Brain pericyte (primary cell): ENCODE data around the gene CAPN12.

Experiments
- DNase-seq: peaks from one replicate; pipeline ENCODE4 v3.0.0-alpha.2; 2012; ENCODE audit warnings: low read depth, low spot score

CAPN12 gene

DNA sequence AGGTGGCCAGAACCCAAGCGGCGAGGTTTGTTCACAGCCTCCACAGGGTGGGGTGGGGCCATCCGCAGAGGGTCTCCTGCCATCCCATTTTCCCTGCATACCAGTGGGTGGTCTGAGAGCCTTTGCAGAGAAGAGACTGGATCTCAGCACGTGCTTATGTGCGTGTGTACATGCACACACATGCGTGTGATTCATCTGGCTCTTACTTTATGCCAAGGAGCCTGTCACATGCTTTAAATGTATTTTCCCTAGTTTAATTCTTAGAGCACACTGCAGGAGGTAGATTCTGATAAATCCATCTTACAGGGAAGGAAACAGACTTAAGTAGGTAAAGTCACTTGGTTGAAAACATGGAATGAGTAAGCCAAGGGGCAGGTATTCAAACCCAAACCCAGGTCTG is 47.1 kb downstream of the CAPN12 start:
- DNase-seq: no peak

DNA sequence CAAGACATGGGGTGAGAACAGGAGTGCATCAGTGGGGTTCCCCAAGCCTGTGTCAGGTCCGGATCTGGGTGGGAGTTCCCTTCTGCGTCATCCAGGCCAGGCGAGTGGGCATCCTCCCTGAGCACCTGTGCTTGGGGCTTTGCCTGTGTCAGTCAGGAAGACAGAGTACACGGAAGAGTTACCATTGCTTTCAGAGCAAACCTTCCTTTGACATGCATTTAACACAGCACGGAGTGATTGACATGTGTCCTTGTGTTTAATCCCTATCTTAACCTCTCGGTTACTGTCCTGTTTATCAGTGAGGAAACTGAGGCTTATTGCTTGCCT is 47.6 kb downstream of the CAPN12 start:
- no peak for DNase-seq

DNA sequence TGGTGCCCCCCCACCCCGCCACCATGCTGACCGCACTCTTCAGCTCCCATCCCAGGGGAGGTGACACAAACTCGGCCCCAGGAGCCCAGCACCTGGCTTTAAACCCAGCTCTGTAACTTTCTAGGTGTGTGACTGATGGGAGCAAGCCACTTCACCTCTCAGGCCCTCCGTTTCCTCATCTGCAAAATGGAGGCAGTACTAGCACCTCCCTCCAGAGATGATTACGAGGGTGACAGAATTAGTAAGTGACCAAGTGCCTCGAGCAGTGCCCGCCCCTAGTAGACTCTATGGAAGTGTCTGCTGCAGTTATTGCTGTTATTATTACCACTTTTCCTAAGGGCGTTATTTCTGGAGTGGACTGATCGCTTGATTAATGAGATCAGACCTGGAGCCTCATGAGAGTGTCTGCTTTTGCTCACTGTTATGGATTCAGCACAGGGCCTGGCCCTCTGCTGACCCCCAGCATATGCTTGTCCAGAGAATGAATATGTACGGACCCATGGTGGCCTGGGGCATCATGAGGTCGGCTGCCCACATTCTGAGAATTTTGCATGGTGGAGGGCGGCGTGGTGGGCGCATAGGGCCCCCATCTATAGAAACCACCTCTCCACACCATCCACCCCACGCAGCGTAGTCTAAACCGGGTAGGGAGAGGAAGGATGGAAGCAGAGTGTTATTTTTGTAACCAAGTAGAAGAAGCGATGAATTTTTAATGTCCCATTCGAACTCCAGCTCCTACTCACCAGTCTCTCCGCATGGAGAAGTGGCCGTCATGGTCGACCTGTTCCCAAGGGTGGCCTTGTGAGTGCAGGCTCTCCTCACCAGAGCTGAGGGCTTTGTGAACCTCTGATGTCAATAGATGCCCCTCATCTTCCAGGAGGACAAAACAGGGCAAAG is 48.2 kb downstream of the CAPN12 start:
- no peak for DNase-seq

DNA sequence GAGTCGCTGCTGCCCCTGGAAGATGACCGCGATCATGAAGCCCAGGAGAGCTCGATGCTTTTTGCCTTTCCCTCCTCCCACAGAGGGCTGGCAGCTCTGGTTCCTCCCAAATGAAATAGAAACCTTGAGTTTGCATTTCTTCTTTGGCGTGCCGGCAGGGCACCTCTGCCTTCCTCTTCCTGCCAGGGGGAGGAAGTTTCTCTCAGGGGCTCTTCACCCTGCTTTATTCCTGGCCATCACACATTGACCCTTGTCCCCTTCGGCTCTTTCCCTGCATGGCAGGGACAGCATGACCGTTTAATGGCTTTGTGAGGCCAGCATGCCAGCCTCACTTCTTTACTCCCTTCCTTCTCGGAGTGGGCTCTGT is 49.0 kb downstream of the CAPN12 start:
- DNase-seq: no peak

DNA sequence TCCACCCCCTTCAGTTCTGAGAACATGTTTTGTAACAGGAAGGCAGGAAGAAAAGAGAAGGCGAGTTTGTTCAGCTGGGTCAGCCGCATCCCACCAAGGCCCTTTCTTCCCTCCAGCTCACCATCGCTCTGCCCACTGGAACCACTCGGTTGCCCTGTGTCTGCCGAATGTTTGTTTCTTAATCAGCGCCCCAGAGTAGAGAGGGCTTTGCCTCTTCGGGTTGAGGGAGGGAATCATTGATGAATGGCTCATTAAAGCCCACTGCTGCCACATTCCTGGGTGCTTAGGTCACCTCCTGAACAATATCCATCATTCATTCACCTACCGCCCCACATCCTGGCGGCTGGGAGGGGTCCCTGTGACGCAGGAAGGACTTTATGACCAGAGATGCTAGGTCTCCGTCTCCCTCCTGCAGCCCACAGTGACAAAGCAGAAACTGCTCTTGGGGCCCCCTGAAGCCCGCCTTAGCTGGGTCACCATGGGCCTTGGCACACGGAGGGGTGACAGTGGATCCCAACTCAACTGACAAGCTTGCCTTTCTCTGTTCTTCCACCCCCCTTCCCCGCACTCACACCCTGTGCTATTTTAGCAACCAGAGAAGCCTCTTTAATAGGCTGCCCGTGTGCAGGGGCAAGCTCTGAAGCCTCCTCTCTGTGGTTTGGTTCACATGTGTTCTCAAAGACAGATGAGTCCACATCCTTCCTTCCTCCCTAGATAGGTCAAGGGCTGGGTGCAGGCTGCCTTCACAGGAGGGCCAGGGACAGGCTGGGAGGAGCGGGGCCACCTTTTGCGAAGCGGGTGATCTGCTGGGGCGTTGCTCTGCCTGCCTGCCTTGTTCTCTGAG is 50.7 kb downstream of the CAPN12 start:
- no peak for DNase-seq

DNA sequence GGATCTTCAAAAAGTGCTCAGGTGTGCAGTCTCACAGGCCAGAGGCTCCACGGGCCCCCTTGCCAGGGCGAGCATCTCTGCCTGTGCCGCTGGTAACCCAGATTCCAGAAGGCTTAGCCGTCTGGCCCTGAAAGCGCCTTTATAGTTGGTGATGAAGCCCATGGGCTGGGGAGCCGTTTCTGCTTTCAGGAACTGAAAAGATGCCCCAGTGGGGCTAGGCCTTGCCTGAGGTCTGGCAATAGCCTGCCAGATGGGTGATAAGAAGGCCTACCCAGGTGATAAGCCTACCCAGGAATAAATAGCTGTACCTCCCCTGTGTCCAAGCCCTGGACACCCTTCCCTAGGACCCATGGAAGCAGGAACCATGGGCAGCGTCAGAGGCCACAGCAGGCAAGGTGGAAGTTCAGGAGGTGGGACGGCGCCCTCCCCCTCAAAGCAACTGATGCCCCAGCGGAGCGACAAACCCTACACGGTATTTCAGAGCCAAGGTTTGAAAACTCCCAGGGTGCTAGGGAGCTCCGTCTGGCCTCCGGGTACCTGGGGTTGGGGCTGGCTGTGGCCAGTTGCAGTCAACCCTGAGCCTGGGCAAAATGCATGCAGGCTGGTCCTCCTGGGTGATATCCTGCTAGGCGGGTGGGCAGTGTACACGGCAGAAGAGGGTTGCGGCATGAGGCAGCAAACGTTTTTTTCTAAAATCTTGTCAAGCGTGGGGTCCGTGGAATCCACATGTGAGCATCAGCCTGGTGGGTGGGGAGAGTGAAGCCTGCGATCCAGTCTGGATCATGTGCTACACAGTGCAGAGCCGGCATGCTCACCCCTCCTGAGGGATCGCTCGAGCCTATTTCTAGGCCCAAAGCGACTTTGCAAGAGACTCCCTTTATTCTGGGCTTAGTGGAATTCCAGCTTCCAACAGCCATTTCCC is 51.6 kb downstream of the CAPN12 start:
- no peak for DNase-seq

DNA sequence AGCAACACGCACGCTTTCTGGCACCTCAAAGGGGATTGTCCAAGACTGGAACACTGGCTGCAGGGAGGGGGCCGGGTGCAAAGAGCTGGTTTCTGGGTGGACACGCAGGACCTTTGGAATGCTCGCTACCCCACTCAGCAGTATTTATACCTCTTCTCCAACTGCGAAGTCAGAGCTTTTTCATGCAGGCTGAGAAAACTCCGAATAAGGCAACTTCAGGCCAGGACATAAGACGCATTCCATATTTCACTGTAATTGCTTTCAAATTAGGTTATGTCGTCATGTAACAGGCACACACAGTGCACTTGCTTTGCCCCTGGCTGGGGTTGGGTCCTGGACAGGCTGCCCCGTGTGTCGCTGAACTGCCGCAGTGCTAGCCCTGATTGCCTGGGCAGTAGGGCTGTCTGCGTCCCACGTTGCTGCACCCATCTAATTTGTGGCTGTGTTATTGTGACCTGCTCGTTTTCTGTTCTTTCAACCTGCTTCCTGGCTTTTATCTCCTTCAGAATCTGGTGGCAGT is 52.3 kb downstream of the CAPN12 start:
- no peak for DNase-seq

DNA sequence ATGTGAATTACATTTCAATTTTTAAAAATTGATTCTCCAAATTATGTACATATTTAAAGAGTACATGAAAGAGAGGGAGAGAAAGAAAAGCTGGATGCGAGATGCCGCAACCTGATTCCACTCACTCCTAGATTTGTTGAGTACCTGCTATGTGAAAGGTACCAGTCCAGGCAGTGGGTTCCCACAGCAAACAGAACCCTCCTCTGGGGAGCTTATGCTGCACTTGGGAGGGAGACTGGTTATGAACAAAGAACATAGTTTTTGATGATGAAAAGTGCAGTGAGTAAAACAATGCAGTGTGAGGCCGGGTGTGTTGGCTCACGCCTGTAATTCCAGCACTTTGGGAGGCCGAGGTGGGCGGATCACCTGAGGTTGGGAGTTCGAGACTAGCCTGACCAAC is 53.4 kb downstream of the CAPN12 start:
- no peak for DNase-seq

DNA sequence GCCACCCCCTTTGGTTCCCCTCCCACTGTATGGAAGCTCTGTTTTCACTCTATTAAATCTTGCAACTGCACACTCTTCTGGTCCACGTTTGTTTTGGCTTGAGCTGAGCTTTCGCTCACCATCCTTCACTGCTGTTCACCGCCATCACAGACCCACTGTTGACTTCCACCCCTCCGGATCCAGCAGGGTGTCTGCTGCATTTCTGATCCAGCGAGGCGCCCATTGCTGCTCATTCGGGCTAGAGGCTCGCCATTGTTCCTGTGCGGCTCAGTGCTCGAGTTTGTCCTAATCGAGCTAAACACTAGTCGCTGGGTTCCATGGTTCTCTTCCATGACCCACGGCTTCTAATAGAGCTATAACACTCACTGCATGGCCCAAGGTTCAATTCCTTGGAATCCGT is 54.1 kb downstream of the CAPN12 start:
- DNase-seq: no peak

DNA sequence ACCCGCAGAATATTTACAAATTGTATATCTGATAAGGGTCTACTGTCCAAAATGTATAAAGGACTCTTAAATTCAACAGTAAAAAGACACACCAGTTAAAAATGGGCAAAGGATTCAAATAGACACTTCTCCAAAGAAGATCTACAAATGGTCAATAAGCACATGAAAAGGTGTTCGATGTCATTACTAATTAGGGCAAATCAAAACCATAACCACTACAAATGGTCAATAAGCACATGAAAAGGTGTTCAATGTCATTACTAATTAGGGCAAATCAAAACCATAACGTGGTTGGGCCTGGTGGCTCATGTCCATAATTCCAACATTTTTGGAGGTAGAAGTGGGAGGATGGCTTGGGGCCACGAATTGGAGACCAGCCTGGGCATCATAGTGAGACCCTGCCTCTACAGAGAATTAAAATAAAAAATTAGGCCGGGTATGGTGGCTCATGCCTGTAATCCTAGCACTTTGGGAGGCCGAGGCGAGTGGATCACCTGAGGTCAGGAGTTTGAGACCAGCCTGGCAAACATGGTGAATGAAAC is 56.4 kb downstream of the CAPN12 start:
- no peak for DNase-seq

DNA sequence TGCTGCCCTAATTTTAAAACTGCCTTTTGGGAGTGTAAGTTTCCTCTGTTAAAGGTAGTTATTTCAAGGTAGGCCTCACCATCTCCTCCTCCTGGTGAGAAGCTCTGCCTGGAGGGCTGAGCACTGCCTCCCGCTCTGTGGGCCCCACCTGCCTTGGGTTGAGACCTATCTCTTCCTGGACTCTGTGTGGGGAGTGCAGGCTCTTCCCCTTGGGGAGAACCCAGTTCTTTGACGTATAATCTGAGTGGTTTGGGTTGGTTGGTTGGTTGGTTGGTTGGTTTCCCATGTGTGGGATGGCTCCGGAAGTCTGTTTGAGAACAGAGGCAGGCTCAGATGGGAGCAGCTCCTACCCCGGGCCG is 57.8 kb downstream of the CAPN12 start:
- no peak for DNase-seq

DNA sequence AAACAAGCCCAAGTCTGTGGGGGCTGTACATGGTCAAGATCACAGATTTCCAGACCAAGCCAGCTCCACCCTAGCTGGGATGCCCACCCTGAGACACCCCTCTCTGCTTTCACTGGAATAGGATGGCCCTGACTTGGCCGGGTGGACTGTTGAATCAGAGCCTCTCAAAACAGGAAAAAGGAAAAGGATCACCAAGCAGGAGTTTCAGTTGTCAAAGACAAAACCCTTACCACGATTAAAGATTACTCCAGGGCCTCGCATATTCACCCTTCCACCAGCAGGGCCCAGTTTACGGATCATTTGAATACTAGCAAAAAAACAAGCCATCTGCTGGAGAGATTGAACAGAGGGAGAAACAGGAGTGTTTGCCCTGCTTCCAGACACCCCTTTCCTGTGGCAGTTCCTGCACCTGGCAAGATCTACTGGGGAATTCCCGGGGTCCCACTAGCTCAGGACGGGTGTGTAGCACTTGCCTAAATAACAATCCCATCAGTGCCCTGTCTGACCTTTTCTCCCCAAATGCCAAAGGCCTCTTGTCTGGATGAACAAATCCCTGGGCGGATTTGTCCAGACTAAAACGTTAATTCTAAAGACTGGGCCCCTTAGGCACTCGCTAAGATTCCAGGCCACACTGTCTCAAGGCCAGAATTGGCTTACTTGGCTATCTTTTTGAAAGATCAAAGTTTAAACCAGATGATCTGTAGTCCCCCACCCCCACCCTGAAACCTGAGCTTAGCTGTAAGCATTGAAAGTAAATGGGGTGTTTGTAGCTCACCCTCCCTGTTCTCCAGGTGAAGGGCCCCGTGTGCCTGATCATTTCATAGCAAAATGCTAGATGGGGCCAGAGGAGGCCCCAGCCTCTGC is 58.4 kb downstream of the CAPN12 start:
- no peak for DNase-seq

DNA sequence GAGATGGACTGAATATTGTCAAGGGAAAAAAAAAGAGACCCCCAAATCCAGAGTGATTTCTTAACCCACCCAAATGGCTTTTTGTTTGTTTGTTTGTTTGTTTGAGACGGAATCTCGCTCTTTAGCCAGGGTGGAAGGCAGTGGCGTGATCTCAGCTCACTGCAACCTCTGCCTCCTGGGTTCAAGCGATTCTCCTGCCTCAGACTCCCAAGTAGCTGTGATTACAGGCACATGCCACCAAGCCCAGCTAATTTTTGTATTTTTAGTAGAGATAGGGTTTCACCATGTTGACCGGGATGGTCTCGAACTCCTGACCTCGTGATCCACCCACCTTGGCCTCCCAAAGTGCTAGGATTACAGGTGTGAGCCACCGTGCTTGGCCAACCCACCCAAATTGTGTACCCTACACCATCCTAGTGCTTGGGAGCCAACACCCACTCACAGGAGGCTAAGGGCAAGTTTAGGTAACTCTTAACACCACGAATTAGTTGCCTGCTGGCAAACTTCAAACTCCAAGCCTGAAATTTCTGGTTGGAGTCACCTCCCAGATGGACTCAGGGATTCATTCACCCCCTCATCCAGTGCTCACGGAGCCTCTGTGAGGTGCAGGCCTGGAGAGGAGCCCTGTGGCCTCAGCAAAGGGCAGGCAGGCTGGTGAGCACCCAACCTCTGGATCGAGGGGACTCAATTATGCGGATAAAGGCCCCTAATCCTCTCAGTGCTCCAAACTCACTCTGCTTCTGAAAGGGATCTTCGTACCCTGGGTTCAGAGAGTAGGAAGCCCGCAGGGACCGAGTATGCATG is 59.2 kb downstream of the CAPN12 start:
- DNase-seq: no peak

DNA sequence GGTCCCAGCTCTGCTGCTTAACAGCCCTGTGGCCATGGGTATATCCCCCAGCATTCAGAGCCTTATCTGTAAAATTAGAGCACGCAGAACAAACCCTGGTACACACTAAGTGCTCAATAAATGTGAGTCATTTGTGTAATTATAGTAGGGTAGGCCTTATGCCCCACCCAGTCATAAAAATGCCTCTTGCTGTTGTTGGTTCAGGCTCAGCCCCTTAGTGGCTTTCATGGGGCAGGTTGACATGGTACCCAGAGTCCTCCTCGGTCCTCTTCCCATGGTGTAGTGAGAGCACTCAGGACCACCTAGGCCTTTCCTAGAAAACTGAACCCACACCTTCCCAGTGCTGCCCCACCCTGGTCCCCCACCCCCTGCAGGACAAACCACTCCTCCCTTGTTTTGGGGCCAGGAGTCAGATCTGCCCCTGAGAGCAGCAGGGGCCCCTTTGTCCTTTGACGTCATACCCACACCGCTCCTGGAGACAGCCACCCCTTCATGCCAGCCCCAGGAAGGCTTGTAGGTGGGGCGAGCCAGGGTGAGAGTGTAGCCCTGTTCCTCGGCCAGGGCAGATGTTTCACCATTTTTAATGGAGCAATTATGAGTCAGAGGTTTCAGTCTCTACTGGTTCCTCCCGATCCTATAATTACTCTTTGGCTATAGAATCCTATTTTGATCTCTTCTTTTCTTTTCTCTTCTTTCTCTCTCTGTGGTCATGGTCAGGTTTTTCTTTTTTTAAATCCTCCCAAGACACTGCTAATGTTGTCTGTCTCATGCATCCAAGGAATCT is 60.0 kb downstream of the CAPN12 start:
- no peak for DNase-seq

DNA sequence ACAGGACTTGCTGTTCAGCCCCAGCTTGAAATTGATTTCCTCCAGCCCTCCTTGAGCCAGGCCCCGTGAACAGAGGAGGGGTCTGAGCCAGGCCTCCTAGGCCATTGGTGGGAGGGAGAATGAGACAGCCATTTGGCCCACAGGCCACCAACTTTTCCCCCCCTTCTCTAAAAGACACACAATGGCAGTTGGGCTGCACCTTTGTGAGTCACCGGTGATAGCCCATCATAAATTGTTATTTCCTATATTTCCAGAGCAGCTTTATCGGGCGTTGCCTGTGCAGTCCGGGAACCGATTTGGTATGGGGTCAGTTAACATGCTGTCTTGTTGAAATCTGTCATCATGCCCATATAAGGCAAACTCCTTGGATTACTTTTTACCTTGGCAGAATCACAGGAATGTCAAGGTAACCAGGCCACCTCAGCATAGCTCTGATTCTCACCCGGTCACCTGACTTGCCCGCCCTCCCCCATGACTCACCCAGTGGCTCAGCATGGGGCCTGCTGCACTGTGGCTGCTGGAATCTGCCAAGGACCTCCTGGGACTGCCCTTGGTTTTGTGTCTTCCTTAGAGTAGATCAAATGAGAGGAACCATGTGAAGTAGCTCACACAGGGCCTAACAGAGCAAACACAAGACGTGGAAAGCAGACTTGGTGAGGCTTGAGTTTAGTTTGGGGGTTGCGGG is 60.7 kb downstream of the CAPN12 start:
- DNase-seq: no peak

DNA sequence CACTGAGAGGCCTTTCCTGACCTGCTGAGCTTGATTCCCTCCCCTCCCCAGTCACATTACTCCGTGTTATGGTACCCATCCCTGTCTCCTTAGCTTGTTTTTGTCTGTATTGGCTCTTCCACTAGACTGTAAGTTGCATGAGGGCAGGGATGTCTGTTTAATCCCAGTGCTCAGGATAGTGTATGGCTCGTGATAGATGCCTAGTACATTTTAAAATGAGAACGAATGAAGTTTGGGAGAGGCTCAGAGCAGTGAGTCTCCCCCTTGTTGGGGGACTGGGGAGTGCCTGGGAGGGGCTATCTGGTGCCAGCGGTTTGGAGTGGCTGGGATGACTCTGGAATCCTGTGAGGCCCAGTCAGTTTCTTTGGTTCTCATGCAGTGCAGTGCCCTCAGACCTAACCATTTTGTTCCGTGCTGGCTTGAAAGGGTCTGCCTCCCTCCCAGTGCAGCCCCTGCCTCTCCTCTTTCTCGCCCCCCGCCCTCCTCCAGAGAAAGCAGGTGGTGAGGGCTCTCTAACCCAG is 61.3 kb downstream of the CAPN12 start:
- no peak for DNase-seq

DNA sequence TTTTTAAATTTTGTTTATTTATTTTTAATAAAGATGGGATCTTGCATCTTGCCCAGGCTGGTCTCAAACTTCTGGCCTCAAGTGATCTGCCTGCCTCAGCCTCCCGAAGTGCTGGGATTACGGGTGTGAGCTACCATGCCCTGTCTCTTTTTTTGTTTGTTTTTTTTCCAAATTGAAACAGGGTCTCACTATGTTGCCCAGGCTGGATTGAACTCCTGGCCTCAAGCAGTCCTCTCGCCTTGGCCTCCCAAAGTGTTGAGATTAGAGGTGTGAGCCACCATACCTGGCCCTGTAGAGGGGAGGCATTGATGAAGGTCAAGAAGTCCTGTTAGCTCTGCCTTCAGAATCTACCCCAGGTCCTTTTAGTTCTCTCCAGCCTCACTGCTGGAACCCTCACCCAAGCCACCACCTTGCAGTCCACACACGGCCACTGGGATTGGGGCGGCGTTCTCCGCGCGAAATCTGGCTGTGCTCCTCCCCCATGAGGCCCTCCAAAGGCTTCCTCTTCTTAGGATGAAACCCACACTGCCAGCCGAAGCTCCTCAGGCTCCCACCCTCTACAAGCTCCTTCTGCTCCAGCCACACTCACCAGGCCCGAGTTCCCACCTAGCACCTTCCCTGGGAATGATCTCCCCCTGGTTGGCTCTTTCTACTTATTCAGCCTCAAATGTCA is 61.9 kb downstream of the CAPN12 start:
- no peak for DNase-seq
